HT1080 (cell line): ENCODE data around the gene TEX28. TPM values are rescaled to one million over a fixed set of nuclear protein-coding genes. Genes with fewer than 3 reads are reported as not detected.
"Not testable (repeated sequence)": the region's sequence is repeated elsewhere in the genome, so short reads cannot be mapped to it uniquely, and the experiment has no call there.

Source experiments
- DNase-seq: peaks from one replicate; pipeline ENCODE4 v3.0.0-alpha.2; 2015; ENCODE audit warnings: low read depth
- total RNA-seq: library from RNA; depleted of rRNA; stranded (reverse); fragments of >200 nt; shearing (Covaris generic); gene quantifications from 2 replicates; pipeline ENCODE4 v1.2.3, GENCODE V29; 2014; rRNA removed

TEX28 gene
- total RNA-seq, 1 experiment from 2014 or later: not detected

- not testable (repeated sequence) for DNase-seq
Measured at GRCh38 chrX:154248076-154248475, 46.8 kb downstream of the TEX28 start.

- DNase-seq: not testable (repeated sequence)
Measured at GRCh38 chrX:154247377-154248045, 47.4 kb downstream of the TEX28 start.

- not testable (repeated sequence) for DNase-seq
Measured at GRCh38 chrX:154239982-154240503, 54.9 kb downstream of the TEX28 start.

- not testable (repeated sequence) for DNase-seq
Measured at GRCh38 chrX:154238939-154239559, 55.9 kb downstream of the TEX28 start.

GRCh38 chrX:154233620-154234019 lies 61.3 kb downstream of the TEX28 start:
- not testable (repeated sequence) for DNase-seq

GRCh38 chrX:154231443-154231842 lies 63.5 kb downstream of the TEX28 start:
- DNase-seq: not testable (repeated sequence)

- DNase-seq: not testable (repeated sequence)
Measured at GRCh38 chrX:154226706-154227105, 68.2 kb downstream of the TEX28 start.

- DNase-seq: not testable (repeated sequence)
Measured at GRCh38 chrX:154225292-154225691, 69.6 kb downstream of the TEX28 start.

Other genes starting within 250 kb of the TEX28 start
- gene MECP2, start 197.4 kb downstream of the TEX28 start, total RNA-seq: 27.2 and 32.0 TPM in 2 replicates
- not detected in 2 replicates for gene OPN1LW, start 150.9 kb downstream of the TEX28 start, total RNA-seq
- not detected in 2 replicates for gene OPN1MW, start 112.5 kb downstream of the TEX28 start, total RNA-seq
- not detected in 2 replicates for gene OPN1MW2, start 75.4 kb downstream of the TEX28 start, total RNA-seq
- gene OPN1MW3, start 37.5 kb downstream of the TEX28 start, total RNA-seq: not detected in 2 replicates
- not detected in 2 replicates for gene TKTL1, start 671 bp upstream of the TEX28 start, total RNA-seq
- 1,291 and 1,336 TPM in 2 replicates for gene FLNA, start 79.5 kb upstream of the TEX28 start, total RNA-seq
- 33.2 and 41.5 TPM in 2 replicates for gene EMD, start 84.2 kb upstream of the TEX28 start, total RNA-seq
- gene RPL10, start 103.3 kb upstream of the TEX28 start, total RNA-seq: 3,228 and 3,649 TPM in 2 replicates
- gene DNASE1L1, start 114.1 kb upstream of the TEX28 start, total RNA-seq: 52.7 and 59.7 TPM in 2 replicates
- 16.6 and 24.8 TPM in 2 replicates for gene TAFAZZIN, start 116.4 kb upstream of the TEX28 start, total RNA-seq
- 30.5 and 44.4 TPM in 2 replicates for gene ATP6AP1, start 133.6 kb upstream of the TEX28 start, total RNA-seq
- gene GDI1, start 142.0 kb upstream of the TEX28 start, total RNA-seq: 64.4 and 92.9 TPM in 2 replicates
- gene FAM50A, start 149.0 kb upstream of the TEX28 start, total RNA-seq: 36.6 and 37.4 TPM in 2 replicates
- 3.4 and 4.0 TPM in 2 replicates for gene PLXNA3, start 163.2 kb upstream of the TEX28 start, total RNA-seq
- 37.4 and 40.2 TPM in 2 replicates for gene LAGE3, start 184.2 kb upstream of the TEX28 start, total RNA-seq
- gene UBL4A, start 191.5 kb upstream of the TEX28 start, total RNA-seq: 54.5 and 61.7 TPM in 2 replicates
- 26.9 and 28.0 TPM in 2 replicates for gene SLC10A3, start 195.5 kb upstream of the TEX28 start, total RNA-seq
- 20.2 and 22.9 TPM in 2 replicates for gene FAM3A, start 221.1 kb upstream of the TEX28 start, total RNA-seq